DND-41 (cell line): ENCODE data around the gene PTPRD.

ENCODE experiments used
- ATAC-seq: fragments of 200-7000 bp; cut with Tn5 transposase; 3 replicates; pipeline ENCODE4 v1.9.1; 2021; ENCODE audit warnings: low read depth; ENCODE audit not compliant: insufficient read depth
- DNase-seq: peaks from one replicate; pipeline ENCODE4 v3.0.0-alpha.2; 2020
- H2AFZ ChIP-seq: 2 replicates; pipeline ENCODE4 v1.6.0; 2012; ENCODE audit warnings: low read depth, low read length
- H3K27ac ChIP-seq: 2 replicates; pipeline ENCODE4 v1.5.1; 2012; ENCODE audit warnings: low read length, inconsistent platforms
- H3K27me3 ChIP-seq: fragments of 200-600 bp; sonication (generic); 2 replicates; pipeline ENCODE4 v1.6.0; 2012; ENCODE audit warnings: low read length, mild to moderate bottlenecking, inconsistent platforms; ENCODE audit not compliant: insufficient read depth, poor library complexity
- H3K36me3 ChIP-seq: 2 replicates; pipeline ENCODE4 v1.5.1; 2012; ENCODE audit warnings: low read length, inconsistent platforms; ENCODE audit not compliant: insufficient read depth
- H3K4me1 ChIP-seq: 2 replicates; pipeline ENCODE4 v1.5.1; 2012; ENCODE audit warnings: mild to moderate bottlenecking, low read length; ENCODE audit not compliant: insufficient read depth
- H3K4me2 ChIP-seq: 2 replicates; pipeline ENCODE4 v1.6.0; 2012; ENCODE audit warnings: mild to moderate bottlenecking, moderate library complexity, low read length, inconsistent platforms; ENCODE audit not compliant: insufficient read depth
- H3K4me3 ChIP-seq, 2 experiments: fragments of 200-600 bp in 1 of 2; shearing (Covaris generic) in 1 of 2; 2 replicates each; pipeline ENCODE4 v1.5.1; 2012 to 2016; ENCODE audit warnings: inconsistent platforms in 2 of 2, low read length in 2 of 2, mild to moderate bottlenecking in 2 of 2, low read depth in 1 of 2, moderate library complexity in 1 of 2
- H3K79me2 ChIP-seq: 2 replicates; pipeline ENCODE4 v1.6.0; 2012; ENCODE audit warnings: low read length, inconsistent platforms; ENCODE audit not compliant: insufficient read depth
- H3K9ac ChIP-seq: 2 replicates; pipeline ENCODE4 v1.6.0; 2012; ENCODE audit warnings: low read depth, mild to moderate bottlenecking, inconsistent platforms, low read length, moderate library complexity
- H3K9me3 ChIP-seq: 2 replicates; pipeline ENCODE4 v1.5.1; 2012; ENCODE audit warnings: low read length, moderate library complexity, mild to moderate bottlenecking, inconsistent platforms; ENCODE audit not compliant: insufficient read depth, severe bottlenecking
- H4K20me1 ChIP-seq: 2 replicates; pipeline ENCODE4 v1.6.0; 2012; ENCODE audit warnings: low read length; ENCODE audit not compliant: insufficient read depth
- EZH2 ChIP-seq: IDR thresholded peaks from 3 replicates; pipeline ENCODE4 v1.6.1; 2012; ENCODE audit warnings: borderline replicate concordance, low read depth, mild to moderate bottlenecking, moderate library complexity, low read length, inconsistent platforms; ENCODE audit not compliant: severe bottlenecking
- TF ChIP-seq, protein P1 (sequence below): IDR thresholded peaks from 2 replicates; pipeline ENCODE4 v1.5.1; 2012; ENCODE audit warnings: borderline replicate concordance, low read length, moderate library complexity, mild to moderate bottlenecking; ENCODE audit not compliant: poor library complexity, severe bottlenecking; ENCODE audit errors: extremely low read depth

PTPRD gene

DNA sequence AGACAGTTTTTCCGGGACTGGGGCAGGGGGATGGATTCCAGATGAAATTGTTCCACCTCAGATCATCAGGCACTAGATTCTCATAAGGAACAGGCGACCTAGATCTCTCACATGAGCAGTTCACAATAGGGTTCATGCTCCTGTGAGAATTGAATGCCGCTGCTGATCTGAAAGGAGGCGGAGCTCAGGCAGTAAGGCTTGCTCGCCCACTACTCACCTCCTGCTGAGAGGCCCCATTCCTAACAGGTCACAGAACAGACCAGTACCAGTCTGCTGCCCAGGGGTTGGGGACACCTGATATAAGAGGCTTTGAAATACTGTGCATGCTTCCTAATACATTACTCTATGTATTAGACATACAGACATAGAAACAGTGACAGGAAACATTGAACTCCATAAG, 41.1 kb downstream of the PTPRD start:
- no peak overlapping the region for H3K27ac ChIP-seq
- no peaks in the 10 kb centered on the region for H3K27me3 ChIP-seq

GRCh38 chr9:10566848-10567247, 46.0 kb downstream of the PTPRD start:
- no peaks in the 10 kb centered on the region for H3K36me3 ChIP-seq
- DNase-seq (no peak), ATAC-seq (no peak)
- H3K9ac ChIP-seq: no peak overlapping the region
- H3K4me1 ChIP-seq: no peaks in the 10 kb centered on the region
- H3K4me2 ChIP-seq: no peak overlapping the region
- H3K4me3 ChIP-seq: no peak overlapping the region
- H3K79me2 ChIP-seq: no peaks in the 10 kb centered on the region
- H2AFZ ChIP-seq: no peak overlapping the region
- H4K20me1 ChIP-seq: no peaks in the 10 kb centered on the region
- H3K9me3 ChIP-seq: no peaks in the 10 kb centered on the region
- TF ChIP-seq, protein P1, sequence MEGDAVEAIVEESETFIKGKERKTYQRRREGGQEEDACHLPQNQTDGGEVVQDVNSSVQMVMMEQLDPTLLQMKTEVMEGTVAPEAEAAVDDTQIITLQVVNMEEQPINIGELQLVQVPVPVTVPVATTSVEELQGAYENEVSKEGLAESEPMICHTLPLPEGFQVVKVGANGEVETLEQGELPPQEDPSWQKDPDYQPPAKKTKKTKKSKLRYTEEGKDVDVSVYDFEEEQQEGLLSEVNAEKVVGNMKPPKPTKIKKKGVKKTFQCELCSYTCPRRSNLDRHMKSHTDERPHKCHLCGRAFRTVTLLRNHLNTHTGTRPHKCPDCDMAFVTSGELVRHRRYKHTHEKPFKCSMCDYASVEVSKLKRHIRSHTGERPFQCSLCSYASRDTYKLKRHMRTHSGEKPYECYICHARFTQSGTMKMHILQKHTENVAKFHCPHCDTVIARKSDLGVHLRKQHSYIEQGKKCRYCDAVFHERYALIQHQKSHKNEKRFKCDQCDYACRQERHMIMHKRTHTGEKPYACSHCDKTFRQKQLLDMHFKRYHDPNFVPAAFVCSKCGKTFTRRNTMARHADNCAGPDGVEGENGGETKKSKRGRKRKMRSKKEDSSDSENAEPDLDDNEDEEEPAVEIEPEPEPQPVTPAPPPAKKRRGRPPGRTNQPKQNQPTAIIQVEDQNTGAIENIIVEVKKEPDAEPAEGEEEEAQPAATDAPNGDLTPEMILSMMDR: no peak
- TF ChIP-seq EZH2: no peak
- no peaks in the 10 kb centered on the region for H3K27me3 ChIP-seq
- H3K27ac ChIP-seq: no peak overlapping the region

More for the DNA sequence above, 41.1 kb downstream of the PTPRD start:
- no peak for DNase-seq
- ATAC-seq: no peak
- no peaks in the 10 kb centered on the region for H3K9me3 ChIP-seq
- no peaks in the 10 kb centered on the region for H3K36me3 ChIP-seq
- H3K4me3 ChIP-seq: no peak overlapping the region
- H3K4me2 ChIP-seq: no peak overlapping the region
- H4K20me1 ChIP-seq: no peaks in the 10 kb centered on the region
- no peak overlapping the region for H2AFZ ChIP-seq
- no peaks in the 10 kb centered on the region for H3K79me2 ChIP-seq
- TF ChIP-seq EZH2: no peak
- TF ChIP-seq, protein P1: no peak
- no peak overlapping the region for H3K9ac ChIP-seq
- no peaks in the 10 kb centered on the region for H3K4me1 ChIP-seq

DNA sequence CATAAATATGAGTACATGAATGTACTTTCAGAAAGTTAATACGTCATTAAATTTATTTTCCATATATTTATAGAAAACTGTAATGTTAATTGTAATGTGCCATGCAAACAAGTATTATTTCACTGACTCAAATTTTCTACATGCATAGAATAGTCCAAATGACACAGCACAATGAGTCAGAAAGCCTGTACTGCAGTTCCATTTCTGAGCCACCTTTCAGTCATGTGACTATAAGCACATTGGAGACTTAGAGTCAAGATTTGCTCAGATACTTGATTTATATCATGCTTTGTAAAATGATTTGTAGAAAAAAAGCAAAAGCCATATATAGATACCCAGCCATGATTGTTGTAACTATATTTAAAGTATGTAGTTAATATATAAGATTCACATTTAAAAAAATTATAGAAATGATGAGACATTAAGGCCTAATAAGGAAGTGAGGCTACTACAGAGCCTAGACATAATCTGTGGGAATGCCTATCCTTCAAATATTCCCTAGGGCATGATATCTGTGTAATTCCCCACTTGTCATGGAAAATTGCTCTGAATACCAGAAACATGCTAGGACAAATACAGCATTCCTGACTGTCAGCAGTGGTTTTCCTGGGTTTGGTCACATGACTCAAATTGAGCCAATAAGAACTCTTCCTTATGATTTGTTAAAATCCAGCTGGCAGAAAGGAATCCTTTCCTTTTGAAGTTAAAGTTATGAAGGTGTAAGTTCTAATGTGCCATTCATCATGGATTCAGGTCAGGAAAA, 50.0 kb downstream of the PTPRD start:
- Histone ChIP-seq H3K27ac (no peak overlapping the region), H3K4me2 (no peak overlapping the region), H3K9me3 (no peaks in the 10 kb centered on the region), H3K36me3 (no peaks in the 10 kb centered on the region), H3K4me1 (no peaks in the 10 kb centered on the region), H3K27me3 (no peaks in the 10 kb centered on the region), H3K9ac (no peak overlapping the region), H3K4me3 (no peak overlapping the region), H3K79me2 (no peaks in the 10 kb centered on the region), H4K20me1 (no peaks in the 10 kb centered on the region), H2AFZ (no peak overlapping the region)
- TF ChIP-seq EZH2: no peak
- TF ChIP-seq, protein P1: no peak
- no peak for DNase-seq
- no peak for ATAC-seq
